Common myeloid progenitor, CD34-positive (primary cell): ENCODE measurements around the gene FKBP14.
A peak's percentile ranks its signal among the peaks of the same experiment; 100 is the strongest.

Source experiments
- CTCF ChIA-PET: fragments of 350-600 bp; sonication (Branson Sonifier 250); formaldehyde crosslinking; loops from one replicate; lab custom pipeline; 2021; ENCODE audit warnings: antibody characterized with exemption; lab: Charles Lee
- POLR2A ChIA-PET: fragments of 350-600 bp; sonication (Branson Sonifier 250); formaldehyde crosslinking; loops from one replicate; lab custom pipeline; 2021; ENCODE audit warnings: antibody characterized with exemption; lab: Charles Lee
- DNase-seq, 3 donors: peaks; one replicate each; pipeline versions ENCODE4 v3.0.0 to v3.0.0-alpha.2; 2013
- H3K27ac ChIP-seq, 2 experiments: 1 replicate in 1 of 2; 2 replicates in 1 of 2; pipeline ENCODE4 v1.7.0; 2013; ENCODE audit warnings: inconsistent platforms in 2 of 2, low read length in 2 of 2, mild to moderate bottlenecking in 2 of 2, low read depth in 1 of 2, moderate library complexity in 1 of 2; ENCODE audit not compliant: severe bottlenecking in 2 of 2, insufficient read depth in 1 of 2, poor library complexity in 1 of 2
- H3K27me3 ChIP-seq, 5 experiments: replicated peaks in 2 of 5; 1 replicate in 3 of 5; 2 replicates in 2 of 5; pipeline versions ENCODE4 v1.6.1 to v1.7.0; 2013; ENCODE audit warnings: low read length in 4 of 5, mild to moderate bottlenecking in 2 of 5, moderate library complexity in 2 of 5, inconsistent platforms in 1 of 5; ENCODE audit not compliant: insufficient read depth in 5 of 5, control insufficient read depth in 4 of 5
- H3K36me3 ChIP-seq, 4 experiments: 1 replicate in 2 of 4; 2 replicates in 2 of 4; pipeline versions ENCODE4 v1.6.1 to v1.7.0; 2013; ENCODE audit warnings: low read length in 3 of 4, control low read depth in 1 of 4, mild to moderate bottlenecking in 1 of 4; ENCODE audit not compliant: control insufficient read depth in 4 of 4, insufficient read depth in 4 of 4
- H3K4me1 ChIP-seq, 4 experiments: 1 replicate in 3 of 4; 2 replicates in 1 of 4; pipeline versions ENCODE4 v1.6.1 to v1.7.1; 2013; ENCODE audit warnings: low read length in 3 of 4, mild to moderate bottlenecking in 3 of 4, control low read depth in 1 of 4, inconsistent platforms in 1 of 4, moderate library complexity in 1 of 4; ENCODE audit not compliant: control insufficient read depth in 4 of 4, insufficient read depth in 4 of 4; ENCODE audit errors: control extremely low read depth in 1 of 4
- H3K4me3 ChIP-seq, 7 experiments: 1 replicate in 4 of 7; 2 replicates in 3 of 7; pipeline versions ENCODE4 v1.5.1 to v1.7.0; 2013; ENCODE audit warnings: mild to moderate bottlenecking in 7 of 7, low read length in 6 of 7, moderate library complexity in 6 of 7, inconsistent platforms in 2 of 7, low read depth in 2 of 7, control low read depth in 1 of 7; ENCODE audit not compliant: insufficient read depth in 4 of 7, control insufficient read depth in 1 of 7; ENCODE audit errors: extremely low read depth in 1 of 7
- H3K9me3 ChIP-seq, 5 experiments: 1 replicate in 4 of 5; 2 replicates in 1 of 5; pipeline versions ENCODE4 v1.6.1 to v1.7.1; 2013; ENCODE audit warnings: low read length in 4 of 5, mild to moderate bottlenecking in 2 of 5, inconsistent platforms in 1 of 5, low read depth in 1 of 5, moderate library complexity in 1 of 5; ENCODE audit not compliant: control insufficient read depth in 4 of 5, insufficient read depth in 2 of 5; ENCODE audit errors: control extremely low read depth in 1 of 5
- WGBS: methylation state at CpG from one replicate; pipeline ENCODE4 v1.1.5; 2013; ENCODE audit not compliant: insufficient coverage; 5-methylcytosine and 5-hydroxymethylcytosine counted together

Gene FKBP14

GRCh38 chr7:29976266-29976665 lies 50.2 kb downstream of the FKBP14 start:
- peaks cover 0 to 12% (median 1%) of the 10 kb centered on the region in 4 experiments for H3K36me3 ChIP-seq
- H3K27ac ChIP-seq, result no peak overlapping the region
- ChIA-PET CTCF (interaction anchor here (1.0 to 2.1 kb wide), 4 partner anchors 8 to 82 kb away, joined by 3 to 8 read pairs (median 3); no protein-coding TSS in a partner anchor), POLR2A (interaction anchor here (1.0 kb wide), 1 partner anchor 51 kb away, joined by 4 read pairs; the partner anchor contains the start of gene FKBP14)
- no peaks in the 10 kb centered on the region for H3K27me3 ChIP-seq
- peak in 1 of 3 donors; percentile 24 for DNase-seq
- WGBS, result 100% methylated on average over 1 of the region's 4 CpGs
- no peak overlapping the region for H3K4me3 ChIP-seq
- no peaks in the 10 kb centered on the region for H3K9me3 ChIP-seq
- peaks cover 0 to 19% (median 5%) of the 10 kb centered on the region in 4 experiments for H3K4me1 ChIP-seq

- DNase-seq, result no peak
- no CpG with 5 or more reads among the region's 1 CpG for WGBS
- POLR2A ChIA-PET, result no interaction called here
- Histone ChIP-seq H3K27me3 (no peaks in the 10 kb centered on the region), H3K27ac (no peak overlapping the region), H3K9me3 (no peaks in the 10 kb centered on the region), H3K36me3 (peaks cover 0 to 17% (median 1%) of the 10 kb centered on the region in 4 experiments), H3K4me1 (peaks cover 0 to 19% (median 5%) of the 10 kb centered on the region in 4 experiments), H3K4me3 (no peak overlapping the region)
- CTCF ChIA-PET, result interaction anchor here (1.0 to 1.6 kb wide), 3 partner anchors 9 to 83 kb away, joined by 3 to 4 read pairs (median 3); no protein-coding TSS in a partner anchor
These were observed 50.9 kb downstream of the FKBP14 start for GRCh38 chr7:29975561-29975960.

- Histone ChIP-seq H3K27ac (no peak overlapping the region), H3K9me3 (no peaks in the 10 kb centered on the region), H3K4me3 (no peak overlapping the region), H3K27me3 (no peaks in the 10 kb centered on the region), H3K4me1 (peaks cover 0 to 14% (median 8%) of the 10 kb centered on the region in 4 experiments), H3K36me3 (peaks cover 0 to 24% (median 2%) of the 10 kb centered on the region in 4 experiments)
- CTCF ChIA-PET, result interaction anchor here (1.6 kb wide), 1 partner anchor 55 kb away, joined by 4 read pairs; no protein-coding TSS in a partner anchor
- no peak for DNase-seq
- no CpG with 5 or more reads among the region's 3 CpGs for WGBS
- POLR2A ChIA-PET, result no interaction called here
These were observed 52.2 kb downstream of the FKBP14 start for GRCh38 chr7:29974286-29974685.

- DNase-seq, result no peak
- Histone ChIP-seq H3K27ac (no peak overlapping the region), H3K4me3 (no peak overlapping the region), H3K9me3 (peaks cover 0 to 8% (median 2%) of the 10 kb centered on the region in 5 experiments), H3K4me1 (peaks cover 0 to 14% (median 7%) of the 10 kb centered on the region in 4 experiments), H3K27me3 (no peaks in the 10 kb centered on the region), H3K36me3 (peaks cover 8 to 33% (median 15%) of the 10 kb centered on the region in 4 experiments)
- POLR2A ChIA-PET, result no interaction called here
- WGBS, result 100% methylated on average over 1 of the region's 1 CpG
- CTCF ChIA-PET, result interaction anchor here (0.9 to 1.5 kb wide), 4 partner anchors 9 to 57 kb away, joined by 3 to 7 read pairs (median 4); no protein-coding TSS in a partner anchor
These were observed 54.2 kb downstream of the FKBP14 start for GRCh38 chr7:29972315-29972669.

- Histone ChIP-seq H3K4me1 (peaks cover 0 to 14% (median 6%) of the 10 kb centered on the region in 4 experiments), H3K4me3 (no peak overlapping the region), H3K36me3 (peaks cover 8 to 34% (median 15%) of the 10 kb centered on the region in 4 experiments), H3K27ac (no peak overlapping the region), H3K9me3 (peaks cover 0 to 8% (median 2%) of the 10 kb centered on the region in 5 experiments), H3K27me3 (no peaks in the 10 kb centered on the region)
- ChIA-PET POLR2A (no interaction called here), CTCF (interaction anchor here (1.5 kb wide), 1 partner anchor 12 kb away, joined by 7 read pairs; no protein-coding TSS in a partner anchor)
- no peak for DNase-seq
- 100% methylated on average over 2 of the region's 5 CpGs for WGBS
These were observed 54.8 kb downstream of the FKBP14 start for GRCh38 chr7:29971566-29972314.

- Histone ChIP-seq H3K27ac (no peak overlapping the region), H3K4me3 (no peak overlapping the region), H3K36me3 (peaks cover 15 to 48% (median 23%) of the 10 kb centered on the region in 4 experiments), H3K4me1 (peaks cover 0 to 5% (median under 1%) of the 10 kb centered on the region in 4 experiments), H3K9me3 (peaks cover 0 to 8% (median 2%) of the 10 kb centered on the region in 5 experiments), H3K27me3 (no peaks in the 10 kb centered on the region)
- 83% methylated on average over 1 of the region's 1 CpG for WGBS
- CTCF ChIA-PET, result interaction anchor here (1.4 kb wide), 1 partner anchor 11 kb away, joined by 3 read pairs; no protein-coding TSS in a partner anchor
- DNase-seq, result no peak
- POLR2A ChIA-PET, result no interaction called here
These were observed 56.3 kb downstream of the FKBP14 start for GRCh38 chr7:29970158-29970557.
